ENCODE data around the gene CPEB2.
A peak's percentile ranks its signal among the peaks of the same experiment; 100 is the strongest.

The CPEB2 gene

GRCh38 chr4:15001869-15002658 lies at the start of gene CPEB2:
Gene CPEB2 (plus strand): TSS chr4:15002481. CDS start chr4:15002674, 193 bp downstream.
- Histone ChIP-seq H3K27ac (ENCODE audit: low read length) (peak within 1 kb of the TSS; percentile 100), H3K4me3 (ENCODE audit: low read length in 2 of 2) (peak within 1 kb of the TSS; percentile 78 to 95), H3K9me3 (ENCODE audit: control insufficient read depth in 2 of 2, low read length in 2 of 2) (no peaks in the 10 kb centered on the region), H3K36me3 (ENCODE audit: control insufficient read depth in 2 of 2, insufficient read depth in 2 of 2, low read length in 2 of 2) (no peaks in the 10 kb centered on the region), H3K9ac (ENCODE audit: low read length in 2 of 2) (peak within 1 kb of the TSS; percentile 80 to 99), H3K27me3 (ENCODE audit: control insufficient read depth in 1 of 2, insufficient read depth in 2 of 2, low read length in 2 of 2) (no peaks in the 10 kb centered on the region), H3K4me1 (ENCODE audit: control insufficient read depth, insufficient read depth, low read length) (no peaks in the 10 kb centered on the region)

GRCh38 chr4:14958436-14958835 lies 43.8 kb upstream of the CPEB2 start:
- Histone ChIP-seq H3K36me3 (ENCODE audit: control insufficient read depth in 2 of 2, insufficient read depth in 2 of 2, low read length in 2 of 2) (no peaks in the 10 kb centered on the region), H3K27me3 (ENCODE audit: control insufficient read depth in 1 of 2, insufficient read depth in 2 of 2, low read length in 2 of 2) (no peaks in the 10 kb centered on the region), H3K9me3 (ENCODE audit: control insufficient read depth in 2 of 2, low read length in 2 of 2) (no peaks in the 10 kb centered on the region), H3K4me3 (ENCODE audit: low read length in 2 of 2) (no peak overlapping the region), H3K4me1 (ENCODE audit: control insufficient read depth, insufficient read depth, low read length) (no peaks in the 10 kb centered on the region), H3K9ac (ENCODE audit: low read length in 2 of 2) (no peak overlapping the region), H3K27ac (ENCODE audit: low read length) (no peak overlapping the region)

GRCh38 chr4:14961292-14961691 lies 41.0 kb upstream of the CPEB2 start:
- Histone ChIP-seq H3K36me3 (ENCODE audit: control insufficient read depth in 2 of 2, insufficient read depth in 2 of 2, low read length in 2 of 2) (no peaks in the 10 kb centered on the region), H3K9me3 (ENCODE audit: control insufficient read depth in 2 of 2, low read length in 2 of 2) (no peaks in the 10 kb centered on the region), H3K27me3 (ENCODE audit: control insufficient read depth in 1 of 2, insufficient read depth in 2 of 2, low read length in 2 of 2) (no peaks in the 10 kb centered on the region), H3K27ac (ENCODE audit: low read length) (no peak overlapping the region), H3K4me1 (ENCODE audit: control insufficient read depth, insufficient read depth, low read length) (no peaks in the 10 kb centered on the region), H3K9ac (ENCODE audit: low read length in 2 of 2) (no peak overlapping the region), H3K4me3 (ENCODE audit: low read length in 2 of 2) (no peak overlapping the region)

GRCh38 chr4:14965071-14965470 lies 37.2 kb upstream of the CPEB2 start:
- Histone ChIP-seq H3K9ac (ENCODE audit: low read length in 2 of 2) (no peak overlapping the region), H3K27ac (ENCODE audit: low read length) (no peak overlapping the region), H3K4me3 (ENCODE audit: low read length in 2 of 2) (no peak overlapping the region), H3K4me1 (ENCODE audit: control insufficient read depth, insufficient read depth, low read length) (no peaks in the 10 kb centered on the region), H3K36me3 (ENCODE audit: control insufficient read depth in 2 of 2, insufficient read depth in 2 of 2, low read length in 2 of 2) (no peaks in the 10 kb centered on the region), H3K27me3 (ENCODE audit: control insufficient read depth in 1 of 2, insufficient read depth in 2 of 2, low read length in 2 of 2) (no peaks in the 10 kb centered on the region), H3K9me3 (ENCODE audit: control insufficient read depth in 2 of 2, low read length in 2 of 2) (no peaks in the 10 kb centered on the region)

- Histone ChIP-seq H3K9me3 (ENCODE audit: control insufficient read depth in 2 of 2, low read length in 2 of 2) (no peaks in the 10 kb centered on the region), H3K27me3 (ENCODE audit: control insufficient read depth in 1 of 2, insufficient read depth in 2 of 2, low read length in 2 of 2) (no peaks in the 10 kb centered on the region), H3K4me3 (ENCODE audit: low read length in 2 of 2) (no peak overlapping the region), H3K9ac (ENCODE audit: low read length in 2 of 2) (no peak overlapping the region), H3K36me3 (ENCODE audit: control insufficient read depth in 2 of 2, insufficient read depth in 2 of 2, low read length in 2 of 2) (no peaks in the 10 kb centered on the region), H3K4me1 (ENCODE audit: control insufficient read depth, insufficient read depth, low read length) (no peaks in the 10 kb centered on the region), H3K27ac (ENCODE audit: low read length) (no peak overlapping the region)
Measured at GRCh38 chr4:14967982-14968381, 34.3 kb upstream of the CPEB2 start.

GRCh38 chr4:14977830-14978229 lies 24.5 kb upstream of the CPEB2 start:
- no peak overlapping the region for H3K4me3 ChIP-seq (ENCODE audit: low read length in 2 of 2)
- H3K4me1 ChIP-seq (ENCODE audit: control insufficient read depth, insufficient read depth, low read length) = no peaks in the 10 kb centered on the region
- no peaks in the 10 kb centered on the region for H3K36me3 ChIP-seq (ENCODE audit: control insufficient read depth in 2 of 2, insufficient read depth in 2 of 2, low read length in 2 of 2)
- no peaks in the 10 kb centered on the region for H3K27me3 ChIP-seq (ENCODE audit: control insufficient read depth in 1 of 2, insufficient read depth in 2 of 2, low read length in 2 of 2)
- H3K27ac ChIP-seq (ENCODE audit: low read length) = no peak overlapping the region
- no peaks in the 10 kb centered on the region for H3K9me3 ChIP-seq (ENCODE audit: control insufficient read depth in 2 of 2, low read length in 2 of 2)
- no peak overlapping the region for H3K9ac ChIP-seq (ENCODE audit: low read length in 2 of 2)

- no peaks in the 10 kb centered on the region for H3K4me1 ChIP-seq (ENCODE audit: control insufficient read depth, insufficient read depth, low read length)
- H3K36me3 ChIP-seq (ENCODE audit: control insufficient read depth in 2 of 2, insufficient read depth in 2 of 2, low read length in 2 of 2) = no peaks in the 10 kb centered on the region
- H3K9ac ChIP-seq (ENCODE audit: low read length in 2 of 2) = no peak overlapping the region
- H3K9me3 ChIP-seq (ENCODE audit: control insufficient read depth in 2 of 2, low read length in 2 of 2) = no peaks in the 10 kb centered on the region
- H3K27me3 ChIP-seq (ENCODE audit: control insufficient read depth in 1 of 2, insufficient read depth in 2 of 2, low read length in 2 of 2) = no peaks in the 10 kb centered on the region
- H3K27ac ChIP-seq (ENCODE audit: low read length) = no peak overlapping the region
- H3K4me3 ChIP-seq (ENCODE audit: low read length in 2 of 2) = no peak overlapping the region
Measured at GRCh38 chr4:14984448-14984847, 17.8 kb upstream of the CPEB2 start.

GRCh38 chr4:14985161-14985560 lies 17.1 kb upstream of the CPEB2 start:
- H3K27ac ChIP-seq (ENCODE audit: low read length) = no peak overlapping the region
- H3K4me3 ChIP-seq (ENCODE audit: low read length in 2 of 2) = no peak overlapping the region
- no peaks in the 10 kb centered on the region for H3K27me3 ChIP-seq (ENCODE audit: control insufficient read depth in 1 of 2, insufficient read depth in 2 of 2, low read length in 2 of 2)
- no peaks in the 10 kb centered on the region for H3K4me1 ChIP-seq (ENCODE audit: control insufficient read depth, insufficient read depth, low read length)
- no peaks in the 10 kb centered on the region for H3K36me3 ChIP-seq (ENCODE audit: control insufficient read depth in 2 of 2, insufficient read depth in 2 of 2, low read length in 2 of 2)
- H3K9me3 ChIP-seq (ENCODE audit: control insufficient read depth in 2 of 2, low read length in 2 of 2) = no peaks in the 10 kb centered on the region
- no peak overlapping the region for H3K9ac ChIP-seq (ENCODE audit: low read length in 2 of 2)

- Histone ChIP-seq H3K27ac (ENCODE audit: low read length) (no peak overlapping the region), H3K9me3 (ENCODE audit: control insufficient read depth in 2 of 2, low read length in 2 of 2) (no peaks in the 10 kb centered on the region), H3K4me1 (ENCODE audit: control insufficient read depth, insufficient read depth, low read length) (no peaks in the 10 kb centered on the region), H3K27me3 (ENCODE audit: control insufficient read depth in 1 of 2, insufficient read depth in 2 of 2, low read length in 2 of 2) (no peaks in the 10 kb centered on the region), H3K36me3 (ENCODE audit: control insufficient read depth in 2 of 2, insufficient read depth in 2 of 2, low read length in 2 of 2) (no peaks in the 10 kb centered on the region), H3K9ac (ENCODE audit: low read length in 2 of 2) (no peak overlapping the region), H3K4me3 (ENCODE audit: low read length in 2 of 2) (no peak overlapping the region)
Measured at GRCh38 chr4:14985843-14986242, 16.4 kb upstream of the CPEB2 start.

- Histone ChIP-seq H3K27ac (ENCODE audit: low read length) (no peak overlapping the region), H3K4me3 (ENCODE audit: low read length in 2 of 2) (no peak overlapping the region), H3K4me1 (ENCODE audit: control insufficient read depth, insufficient read depth, low read length) (no peaks in the 10 kb centered on the region), H3K9me3 (ENCODE audit: control insufficient read depth in 2 of 2, low read length in 2 of 2) (no peaks in the 10 kb centered on the region), H3K36me3 (ENCODE audit: control insufficient read depth in 2 of 2, insufficient read depth in 2 of 2, low read length in 2 of 2) (no peaks in the 10 kb centered on the region), H3K9ac (ENCODE audit: low read length in 2 of 2) (no peak overlapping the region), H3K27me3 (ENCODE audit: control insufficient read depth in 1 of 2, insufficient read depth in 2 of 2, low read length in 2 of 2) (no peaks in the 10 kb centered on the region)
Measured at GRCh38 chr4:14987054-14987453, 15.2 kb upstream of the CPEB2 start.

- Histone ChIP-seq H3K9me3 (ENCODE audit: control insufficient read depth in 2 of 2, low read length in 2 of 2) (no peaks in the 10 kb centered on the region), H3K27ac (ENCODE audit: low read length) (no peak overlapping the region), H3K36me3 (ENCODE audit: control insufficient read depth in 2 of 2, insufficient read depth in 2 of 2, low read length in 2 of 2) (no peaks in the 10 kb centered on the region), H3K9ac (ENCODE audit: low read length in 2 of 2) (no peak overlapping the region), H3K27me3 (ENCODE audit: control insufficient read depth in 1 of 2, insufficient read depth in 2 of 2, low read length in 2 of 2) (no peaks in the 10 kb centered on the region), H3K4me1 (ENCODE audit: control insufficient read depth, insufficient read depth, low read length) (no peaks in the 10 kb centered on the region), H3K4me3 (ENCODE audit: low read length in 2 of 2) (no peak overlapping the region)
Measured at GRCh38 chr4:14990484-14990883, 11.8 kb upstream of the CPEB2 start.

Measured in stomach smooth muscle (tissue), 2 donors.